ENCODE measurements around the gene SPATA7.

DNA sequence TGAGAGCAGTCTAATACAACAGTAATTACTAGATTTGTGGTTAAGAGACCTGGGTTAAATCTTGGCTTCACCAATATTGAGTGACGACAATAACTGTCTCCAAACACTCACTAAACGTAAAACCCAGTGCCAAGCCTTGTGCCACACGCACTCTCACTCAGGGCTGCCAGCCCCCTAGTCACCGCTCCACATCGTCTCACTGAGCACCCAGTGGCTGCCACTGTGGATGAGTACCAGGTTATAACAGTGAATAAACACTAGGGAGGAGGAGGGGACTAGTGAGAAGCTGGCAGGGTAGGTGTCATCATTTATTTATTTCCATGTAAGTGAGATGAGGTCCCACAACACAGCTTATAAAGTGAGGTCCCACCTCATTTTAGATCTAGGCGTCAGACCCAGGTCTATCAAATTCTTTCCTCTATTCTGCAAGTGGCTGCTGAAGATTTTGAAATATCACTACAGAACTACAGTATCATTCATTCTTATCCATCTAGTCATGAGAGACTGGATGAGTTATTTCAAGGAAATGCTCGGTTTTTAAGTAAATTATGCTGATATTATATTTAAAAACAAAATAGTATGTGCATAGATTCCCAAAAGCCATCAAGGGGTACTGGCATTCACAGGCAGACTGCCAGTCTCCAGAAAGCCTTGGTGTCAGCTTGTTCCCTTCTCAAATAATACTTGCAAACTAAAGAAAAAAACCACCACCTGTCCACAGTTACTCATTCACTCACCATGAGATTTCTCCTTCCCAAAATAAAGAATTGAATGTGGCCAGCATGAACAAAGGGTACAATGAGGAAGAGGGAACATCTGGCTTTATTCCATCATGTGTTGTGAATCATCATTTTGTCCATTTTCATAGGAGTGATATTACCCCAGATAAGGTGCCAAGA, 85.3 kb downstream of the SPATA7 start:
- TF ChIP-seq, protein P1, sequence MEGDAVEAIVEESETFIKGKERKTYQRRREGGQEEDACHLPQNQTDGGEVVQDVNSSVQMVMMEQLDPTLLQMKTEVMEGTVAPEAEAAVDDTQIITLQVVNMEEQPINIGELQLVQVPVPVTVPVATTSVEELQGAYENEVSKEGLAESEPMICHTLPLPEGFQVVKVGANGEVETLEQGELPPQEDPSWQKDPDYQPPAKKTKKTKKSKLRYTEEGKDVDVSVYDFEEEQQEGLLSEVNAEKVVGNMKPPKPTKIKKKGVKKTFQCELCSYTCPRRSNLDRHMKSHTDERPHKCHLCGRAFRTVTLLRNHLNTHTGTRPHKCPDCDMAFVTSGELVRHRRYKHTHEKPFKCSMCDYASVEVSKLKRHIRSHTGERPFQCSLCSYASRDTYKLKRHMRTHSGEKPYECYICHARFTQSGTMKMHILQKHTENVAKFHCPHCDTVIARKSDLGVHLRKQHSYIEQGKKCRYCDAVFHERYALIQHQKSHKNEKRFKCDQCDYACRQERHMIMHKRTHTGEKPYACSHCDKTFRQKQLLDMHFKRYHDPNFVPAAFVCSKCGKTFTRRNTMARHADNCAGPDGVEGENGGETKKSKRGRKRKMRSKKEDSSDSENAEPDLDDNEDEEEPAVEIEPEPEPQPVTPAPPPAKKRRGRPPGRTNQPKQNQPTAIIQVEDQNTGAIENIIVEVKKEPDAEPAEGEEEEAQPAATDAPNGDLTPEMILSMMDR (IDR thresholded peaks at IDR 0.05) = no peak
- TF ChIP-seq ZFX (IDR thresholded peaks at IDR 0.05; ENCODE audit: borderline replicate concordance) = no peak
